ENCODE data around the gene LILRB5.

DNA sequence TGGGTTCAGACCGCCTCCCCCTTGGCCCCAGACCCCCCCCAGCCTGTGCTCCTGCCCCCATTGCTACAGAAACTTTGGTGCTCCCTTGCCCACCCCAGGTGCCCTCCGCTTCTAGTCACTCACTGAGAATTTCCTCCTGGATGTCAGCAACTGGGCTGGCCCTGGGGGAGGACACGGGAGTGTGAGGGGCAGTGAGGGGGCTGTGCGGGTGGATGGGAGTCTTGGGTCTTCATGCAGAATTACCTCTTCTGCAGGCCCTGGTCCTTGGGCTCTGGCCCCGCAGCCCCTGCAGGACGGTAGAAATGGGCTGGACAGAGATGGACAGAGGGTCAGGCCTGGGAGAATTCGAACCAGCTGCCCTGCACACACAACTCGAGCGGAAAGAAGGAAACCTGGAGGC, 4.8 kb downstream of the LILRB5 start:
- TF ChIP-seq, protein P1, sequence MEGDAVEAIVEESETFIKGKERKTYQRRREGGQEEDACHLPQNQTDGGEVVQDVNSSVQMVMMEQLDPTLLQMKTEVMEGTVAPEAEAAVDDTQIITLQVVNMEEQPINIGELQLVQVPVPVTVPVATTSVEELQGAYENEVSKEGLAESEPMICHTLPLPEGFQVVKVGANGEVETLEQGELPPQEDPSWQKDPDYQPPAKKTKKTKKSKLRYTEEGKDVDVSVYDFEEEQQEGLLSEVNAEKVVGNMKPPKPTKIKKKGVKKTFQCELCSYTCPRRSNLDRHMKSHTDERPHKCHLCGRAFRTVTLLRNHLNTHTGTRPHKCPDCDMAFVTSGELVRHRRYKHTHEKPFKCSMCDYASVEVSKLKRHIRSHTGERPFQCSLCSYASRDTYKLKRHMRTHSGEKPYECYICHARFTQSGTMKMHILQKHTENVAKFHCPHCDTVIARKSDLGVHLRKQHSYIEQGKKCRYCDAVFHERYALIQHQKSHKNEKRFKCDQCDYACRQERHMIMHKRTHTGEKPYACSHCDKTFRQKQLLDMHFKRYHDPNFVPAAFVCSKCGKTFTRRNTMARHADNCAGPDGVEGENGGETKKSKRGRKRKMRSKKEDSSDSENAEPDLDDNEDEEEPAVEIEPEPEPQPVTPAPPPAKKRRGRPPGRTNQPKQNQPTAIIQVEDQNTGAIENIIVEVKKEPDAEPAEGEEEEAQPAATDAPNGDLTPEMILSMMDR (IDR thresholded peaks at IDR 0.05): no peak
- no peak for TF ChIP-seq EZH2 (IDR thresholded peaks at IDR 0.05; ENCODE audit: borderline replicate concordance, insufficient read depth, low read depth, low read length, poor library complexity, severe bottlenecking)

Measured in B cell (primary cell).